ENCODE data around the gene SLC32A1.

Gene SLC32A1

GRCh38 chr20:38723848-38724625, at the start of gene SLC32A1:
Gene SLC32A1 (plus strand): TSS chr20:38724486. CDS start chr20:38724725, 239 bp downstream.
- peak; percentile 39 for DNase-seq (ENCODE audit: low spot score)
- TF ChIP-seq CTCF (IDR thresholded peaks at IDR 0.05; ENCODE audit: extremely low read depth, missing control alignments) = no peak

- no peak for DNase-seq (ENCODE audit: low spot score)
Observed at GRCh38 chr20:38674765-38675133, 49.5 kb upstream of the SLC32A1 start.

GRCh38 chr20:38676576-38676975, 47.7 kb upstream of the SLC32A1 start:
- DNase-seq (ENCODE audit: low spot score) = no peak
- TF ChIP-seq CTCF (IDR thresholded peaks at IDR 0.05; ENCODE audit: extremely low read depth, missing control alignments) = no peak

More at GRCh38 chr20:38674765-38675133, 49.5 kb upstream of the SLC32A1 start:
- TF ChIP-seq CTCF (IDR thresholded peaks at IDR 0.05; ENCODE audit: extremely low read depth, missing control alignments) = no peak

- DNase-seq (ENCODE audit: low spot score) = peak; percentile 39
Observed at GRCh38 chr20:38680500-38681306, 43.6 kb upstream of the SLC32A1 start.

GRCh38 chr20:38685271-38685670, 39.0 kb upstream of the SLC32A1 start:
- no peak for TF ChIP-seq CTCF (IDR thresholded peaks at IDR 0.05; ENCODE audit: extremely low read depth, missing control alignments)
- no peak for DNase-seq (ENCODE audit: low spot score)

More at GRCh38 chr20:38680500-38681306, 43.6 kb upstream of the SLC32A1 start:
- TF ChIP-seq CTCF (IDR thresholded peaks at IDR 0.05; ENCODE audit: extremely low read depth, missing control alignments) = no peak

GRCh38 chr20:38685853-38686473, 38.3 kb upstream of the SLC32A1 start:
- DNase-seq (ENCODE audit: low spot score) = peak; percentile 54
- TF ChIP-seq CTCF (IDR thresholded peaks at IDR 0.05; ENCODE audit: extremely low read depth, missing control alignments) = no peak

Measured in GM20000 (cell line).